Stimulated activated CD4-positive, alpha-beta T cell treated with anti-CD3 and anti-CD28 coated beads, TNF-alpha, amount 100 ng/mL, for 4 hours (primary cell): ENCODE data around the gene PARP14.

Experiments
- DNase-seq, 3 experiments: peaks; one replicate each; pipeline ENCODE4 v3.0.0-alpha.2; 2020; ENCODE audit warnings: low read depth in 3 of 3

Gene PARP14

GRCh38 chr3:122770521-122771202, 90.0 kb downstream of the PARP14 start:
- no peak for DNase-seq

DNA sequence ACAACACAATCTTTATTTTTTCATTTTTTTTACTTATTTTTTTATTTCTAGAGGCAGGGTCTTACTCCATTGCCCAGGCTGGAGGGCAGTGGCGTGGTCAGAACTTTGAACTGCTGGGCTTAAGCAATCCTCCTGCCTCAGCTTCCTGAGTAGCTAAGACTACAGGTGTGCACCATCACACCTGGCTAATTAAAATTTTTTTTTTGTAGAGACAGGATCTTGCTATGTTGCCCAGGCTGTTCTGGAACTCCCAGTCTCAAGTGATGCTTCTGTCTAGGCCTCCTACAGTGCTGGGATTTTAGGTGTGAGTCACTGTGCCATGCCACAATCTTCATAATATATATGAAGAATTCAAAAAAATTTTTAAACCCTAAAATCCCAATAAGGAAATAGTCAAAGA, 92.2 kb downstream of the PARP14 start:
- DNase-seq, result no peak

DNA sequence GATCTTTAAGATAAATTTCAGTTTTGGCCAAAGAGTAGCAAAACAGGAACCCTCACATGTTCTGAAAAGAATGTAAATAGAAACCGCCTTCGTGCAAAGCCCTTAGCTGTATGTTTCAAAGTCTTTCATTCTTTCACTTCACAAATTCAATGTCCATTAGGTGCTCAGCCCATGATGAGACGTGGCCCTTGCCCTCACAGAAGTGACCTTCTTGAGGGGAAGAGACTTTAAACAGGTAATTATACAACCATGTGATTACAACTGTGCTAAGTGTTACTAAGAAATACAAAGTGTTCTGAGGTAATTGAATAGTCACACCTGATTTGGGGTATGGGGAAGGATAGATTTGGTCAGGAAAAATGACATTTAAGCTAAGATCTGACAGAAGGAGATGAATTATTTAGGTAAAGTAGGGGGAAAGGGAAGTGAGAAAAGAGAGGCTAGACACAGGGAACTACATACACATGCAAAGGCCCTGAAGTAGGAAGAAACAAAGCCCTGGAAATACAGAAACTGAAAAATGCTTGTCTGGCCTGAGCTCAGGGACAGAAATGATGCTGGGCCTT, 93.4 kb downstream of the PARP14 start:
- no peak for DNase-seq

DNA sequence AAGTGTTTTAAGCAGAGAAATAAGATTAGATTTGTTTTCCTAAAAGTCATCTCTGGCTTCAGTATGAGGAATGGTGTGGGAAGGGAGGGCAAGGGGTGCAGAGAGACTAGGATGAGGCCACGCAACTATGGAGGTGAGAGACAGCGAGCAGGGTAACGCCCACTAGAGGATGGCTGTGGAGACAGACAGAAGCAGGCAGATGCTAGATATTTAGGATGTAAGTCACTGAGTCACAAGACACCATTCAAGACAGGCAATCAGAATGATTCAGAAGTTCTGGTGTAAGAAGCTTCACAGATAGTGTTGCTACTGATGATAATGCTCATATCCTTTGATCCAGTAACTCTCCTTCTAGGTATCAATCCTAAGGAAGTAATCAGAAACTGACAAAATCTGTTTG, 93.9 kb downstream of the PARP14 start:
- no peak for DNase-seq

DNA sequence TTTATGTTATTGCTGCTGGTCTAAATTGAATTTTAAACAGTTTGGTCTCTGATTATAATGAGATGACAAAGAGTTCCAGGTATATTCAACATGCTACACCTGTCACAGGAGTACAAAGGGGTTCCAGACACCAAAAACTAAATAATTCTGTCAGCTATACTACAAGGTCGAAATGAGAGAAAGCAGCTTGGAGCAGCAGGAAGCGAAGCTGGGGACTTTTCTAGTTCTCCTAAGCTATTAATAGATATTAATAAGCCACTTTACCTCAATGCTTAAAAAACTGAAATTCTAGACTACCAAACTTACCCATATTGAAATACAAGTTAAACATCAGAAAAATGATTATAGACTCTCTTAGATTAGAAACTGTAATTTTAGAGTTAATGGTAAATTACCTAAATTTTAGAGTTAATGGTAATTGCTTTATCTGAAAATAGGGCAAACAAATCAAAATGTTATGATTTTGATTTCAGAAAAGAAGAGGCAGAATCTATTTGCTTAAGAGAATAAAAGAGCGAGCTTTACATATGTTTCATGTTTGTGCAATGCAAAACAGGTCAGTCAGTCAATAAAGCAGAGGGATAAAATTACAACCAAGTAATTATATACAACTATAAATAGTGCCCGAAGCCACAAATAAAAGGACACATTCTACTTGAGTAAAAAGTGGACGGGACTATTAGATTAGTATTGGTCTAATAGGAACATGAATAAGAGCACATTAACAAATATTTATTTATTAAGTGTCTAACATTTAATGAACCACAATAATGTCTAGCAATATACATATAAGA, 96.2 kb downstream of the PARP14 start:
- DNase-seq, result no peak

GRCh38 chr3:122777563-122777962, 96.9 kb downstream of the PARP14 start:
- DNase-seq, result no peak
